ENCODE data around the gene STT3B. TPM values are rescaled to one million over a fixed set of nuclear protein-coding genes. Genes with fewer than 3 reads are reported as not detected.

STT3B gene
- total RNA-seq, 1 donor from 2014 or later: 82.1 TPM

DNA sequence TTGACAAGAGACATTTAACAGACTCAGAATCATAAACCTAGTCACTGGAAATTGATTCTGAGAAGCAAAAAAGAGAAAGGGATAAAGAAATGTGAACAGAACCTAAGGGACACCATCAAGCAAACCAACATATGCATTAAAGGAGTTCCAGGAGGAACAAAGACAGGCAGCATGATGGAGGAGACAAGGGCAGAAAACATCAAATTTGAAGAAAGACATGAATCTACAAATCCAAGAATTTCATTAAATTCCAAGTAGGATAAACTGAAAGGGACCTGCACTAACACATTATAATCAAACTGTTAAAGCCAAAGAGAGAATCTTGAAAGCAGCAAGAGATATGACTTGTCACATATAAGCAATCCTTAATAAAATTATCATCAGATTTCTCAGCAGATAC lies 122.3 kb downstream of the STT3B start:
- TF ChIP-seq, protein P1, sequence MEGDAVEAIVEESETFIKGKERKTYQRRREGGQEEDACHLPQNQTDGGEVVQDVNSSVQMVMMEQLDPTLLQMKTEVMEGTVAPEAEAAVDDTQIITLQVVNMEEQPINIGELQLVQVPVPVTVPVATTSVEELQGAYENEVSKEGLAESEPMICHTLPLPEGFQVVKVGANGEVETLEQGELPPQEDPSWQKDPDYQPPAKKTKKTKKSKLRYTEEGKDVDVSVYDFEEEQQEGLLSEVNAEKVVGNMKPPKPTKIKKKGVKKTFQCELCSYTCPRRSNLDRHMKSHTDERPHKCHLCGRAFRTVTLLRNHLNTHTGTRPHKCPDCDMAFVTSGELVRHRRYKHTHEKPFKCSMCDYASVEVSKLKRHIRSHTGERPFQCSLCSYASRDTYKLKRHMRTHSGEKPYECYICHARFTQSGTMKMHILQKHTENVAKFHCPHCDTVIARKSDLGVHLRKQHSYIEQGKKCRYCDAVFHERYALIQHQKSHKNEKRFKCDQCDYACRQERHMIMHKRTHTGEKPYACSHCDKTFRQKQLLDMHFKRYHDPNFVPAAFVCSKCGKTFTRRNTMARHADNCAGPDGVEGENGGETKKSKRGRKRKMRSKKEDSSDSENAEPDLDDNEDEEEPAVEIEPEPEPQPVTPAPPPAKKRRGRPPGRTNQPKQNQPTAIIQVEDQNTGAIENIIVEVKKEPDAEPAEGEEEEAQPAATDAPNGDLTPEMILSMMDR (IDR thresholded peaks at IDR 0.05; ENCODE audit: borderline replicate concordance): no peak
- Histone ChIP-seq H3K27me3 (ENCODE audit: low read depth) (no peaks in the 10 kb centered on the region), H3K27ac (replicated peaks) (no peak overlapping the region), H3K4me1 (no peaks in the 10 kb centered on the region), H3K36me3 (peaks cover 25% of the 10 kb centered on the region), H3K4me3 (no peak overlapping the region), H3K9me3 (replicated peaks) (peaks cover 67% of the 10 kb centered on the region)
- intact Hi-C loops (cut with micrococcal nuclease): no loop called here
- no peak for DNase-seq

DNA sequence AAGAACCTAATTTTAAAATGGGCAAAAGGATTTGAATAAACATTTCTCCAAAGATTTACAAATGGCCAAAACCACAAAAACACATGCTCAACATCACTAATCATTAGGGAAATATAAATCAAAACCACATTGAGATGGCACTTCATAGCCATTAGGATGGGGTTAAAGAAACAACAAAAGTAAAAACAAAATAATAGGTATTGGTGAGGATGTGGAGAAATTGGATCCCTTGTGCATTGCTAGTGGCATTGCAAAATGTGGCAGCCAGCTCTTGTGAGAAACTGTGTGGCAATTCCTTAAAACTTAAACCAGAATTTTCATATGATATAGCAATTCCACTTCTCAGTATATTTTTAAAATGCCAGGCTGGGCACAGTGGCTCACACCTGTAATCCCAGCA lies 126.5 kb downstream of the STT3B start:
- Histone ChIP-seq H3K9me3 (replicated peaks) (peaks cover 25% of the 10 kb centered on the region), H3K27me3 (ENCODE audit: low read depth) (no peaks in the 10 kb centered on the region), H3K27ac (replicated peaks) (no peak overlapping the region), H3K36me3 (peaks cover 16% of the 10 kb centered on the region), H3K4me1 (peaks cover 6% of the 10 kb centered on the region), H3K4me3 (no peak overlapping the region)
- intact Hi-C loops (cut with micrococcal nuclease): no loop called here
- TF ChIP-seq, protein P1 (IDR thresholded peaks at IDR 0.05; ENCODE audit: borderline replicate concordance): no peak
- DNase-seq: no peak

DNA sequence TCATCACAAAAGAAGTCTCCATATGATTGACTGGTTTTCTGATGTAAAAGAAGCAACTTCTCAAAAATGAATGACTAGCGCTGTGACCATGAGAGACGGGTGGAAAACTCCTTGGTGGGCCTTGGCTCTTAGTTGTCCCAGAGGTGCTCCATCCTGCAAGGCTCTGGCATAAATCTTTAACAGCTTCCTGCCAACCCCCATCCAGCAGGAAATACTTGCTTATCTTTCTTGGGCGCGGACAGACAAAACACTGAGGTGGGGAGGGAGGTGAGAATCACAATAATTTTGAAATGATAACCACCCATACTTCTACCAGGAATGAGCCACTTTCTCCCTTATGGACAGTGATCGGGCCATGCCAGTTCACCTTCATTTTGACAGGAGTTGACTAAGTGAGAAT lies 128.6 kb downstream of the STT3B start:
- Histone ChIP-seq H3K9me3 (replicated peaks) (peaks cover 4% of the 10 kb centered on the region), H3K36me3 (no peaks in the 10 kb centered on the region), H3K27me3 (ENCODE audit: low read depth) (no peaks in the 10 kb centered on the region), H3K4me3 (no peak overlapping the region), H3K4me1 (peaks cover 6% of the 10 kb centered on the region), H3K27ac (replicated peaks) (no peak overlapping the region)
- intact Hi-C loops (cut with micrococcal nuclease): no loop called here
- TF ChIP-seq, protein P1 (IDR thresholded peaks at IDR 0.05; ENCODE audit: borderline replicate concordance): no peak
- DNase-seq: no peak

DNA sequence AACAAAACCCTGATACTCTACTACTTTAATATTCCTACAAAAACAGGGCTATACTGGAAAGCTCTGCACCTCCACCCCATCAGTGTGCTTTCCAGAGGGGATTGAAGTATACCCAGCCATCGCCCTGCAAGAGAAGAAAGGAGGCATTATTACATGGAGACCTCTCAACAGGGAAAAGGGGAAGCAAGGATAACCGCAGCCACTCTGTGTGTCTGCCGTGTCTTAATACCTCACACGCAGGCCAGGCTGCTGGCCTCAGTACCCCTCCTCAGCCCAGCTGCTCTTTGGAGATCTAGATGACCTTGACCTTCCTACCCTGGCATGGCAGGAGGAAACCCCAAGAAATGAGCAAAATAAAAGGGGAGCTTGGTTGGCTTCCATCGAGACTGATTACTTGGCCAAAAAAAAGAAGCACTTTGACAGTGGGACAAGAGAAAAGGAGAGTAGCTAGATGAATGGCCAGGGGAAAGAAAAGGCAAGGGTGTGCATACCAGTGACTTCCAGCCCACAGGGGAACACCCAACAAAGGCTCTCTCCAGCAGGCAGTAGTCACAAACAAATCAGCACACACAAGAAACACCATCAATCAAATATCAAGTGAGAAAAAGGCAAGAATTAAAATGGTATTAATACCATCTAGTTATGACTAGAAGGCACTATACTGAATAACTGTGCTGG lies 129.4 kb downstream of the STT3B start:
- H3K4me1 ChIP-seq: peaks cover 6% of the 10 kb centered on the region
- no peak for DNase-seq
- intact Hi-C loops (cut with micrococcal nuclease): no loop called here
- H3K9me3 ChIP-seq (replicated peaks): no peaks in the 10 kb centered on the region
- H3K27me3 ChIP-seq (ENCODE audit: low read depth): no peaks in the 10 kb centered on the region
- no peaks in the 10 kb centered on the region for H3K36me3 ChIP-seq
- TF ChIP-seq, protein P1 (IDR thresholded peaks at IDR 0.05; ENCODE audit: borderline replicate concordance): no peak
- no peak overlapping the region for H3K4me3 ChIP-seq
- no peak overlapping the region for H3K27ac ChIP-seq (replicated peaks)

DNA sequence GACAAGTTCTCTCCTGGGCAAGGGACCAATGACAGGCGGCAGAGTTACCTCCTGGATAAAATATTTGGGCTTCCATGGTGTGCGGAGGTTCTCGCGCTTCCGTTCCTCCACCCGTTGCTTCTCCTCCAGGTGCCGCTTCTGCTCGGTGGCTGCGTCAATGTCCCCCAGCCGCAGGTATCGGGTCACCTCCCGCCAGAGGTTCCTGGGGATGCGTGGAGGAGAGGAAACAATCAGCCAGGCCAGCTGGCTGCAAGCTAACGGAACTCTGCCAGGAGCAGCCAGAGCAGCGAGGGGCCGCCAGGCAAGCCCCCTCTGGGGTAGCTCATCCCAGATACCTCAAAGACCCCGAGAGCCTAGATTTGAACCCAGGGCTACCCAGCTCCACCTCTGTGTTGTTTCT lies 131.3 kb downstream of the STT3B start:
- intact Hi-C loops (cut with micrococcal nuclease): no loop called here
- no peaks in the 10 kb centered on the region for H3K27me3 ChIP-seq (ENCODE audit: low read depth)
- TF ChIP-seq, protein P1 (IDR thresholded peaks at IDR 0.05; ENCODE audit: borderline replicate concordance): no peak
- peaks cover 6% of the 10 kb centered on the region for H3K4me1 ChIP-seq
- H3K9me3 ChIP-seq (replicated peaks): no peaks in the 10 kb centered on the region
- H3K36me3 ChIP-seq: peaks cover 7% of the 10 kb centered on the region
- H3K27ac ChIP-seq (replicated peaks): no peak overlapping the region
- DNase-seq: no peak
- no peak overlapping the region for H3K4me3 ChIP-seq
